ENCODE data around the gene ALDH1L2. TPM values are rescaled to one million over a fixed set of nuclear protein-coding genes. Genes with fewer than 3 reads are reported as not detected.

The ALDH1L2 gene
- total and polyA plus RNA-seq, 9 of the 15 experiments (the other 6 are each of a cell fraction or from before 2014, with no cell fraction given) = 1.1 to 9.9 (median 3.8) TPM

GRCh38 chr12:105107494-105108371 is 23.5 kb upstream of the ALDH1L2 start, which contains the start of gene WASHC4 (continued):
- TF ChIP-seq MNT (conservative IDR thresholded peaks at IDR 0.05) (peak; percentile 73 to 89), CBX2 (IDR thresholded peaks at IDR 0.05; ENCODE audit: insufficient read depth, low read length, poor library complexity, severe bottlenecking) (no peak), RBM15 (IDR thresholded peaks at IDR 0.05; ENCODE audit: insufficient read depth, low read length) (no peak), ETV5 (CRISPR knock-in tag; IDR thresholded peaks at IDR 0.05; ENCODE audit: low read depth) (peak; percentile 94), FOS (IDR thresholded peaks at IDR 0.05; ENCODE audit: extremely low read depth, insufficient read length) (no peak), JUN (IDR thresholded peaks at IDR 0.05; ENCODE audit: borderline replicate concordance, low read depth, low read length) (no peak; the same call in 1 of the 2 replicates), JUN (CRISPR knock-in tag; IDR thresholded peaks at IDR 0.05; ENCODE audit: borderline replicate concordance) (no peak), MEIS2 (IDR thresholded peaks at IDR 0.05; ENCODE audit: partially characterized antibody) (peak; percentile 28), HDAC2 (IDR thresholded peaks at IDR 0.05) (no peak), ZNF76 (CRISPR knock-in tag; IDR thresholded peaks at IDR 0.05; ENCODE audit: borderline replicate concordance) (0 out of 2 replicates have a peak, but pooled peaks have one; percentile 15), FOSL1 (tag; conservative IDR thresholded peaks at IDR 0.05) (0 out of 2 replicates have a peak, but pooled peaks have one; percentile 9), NR0B1 (IDR thresholded peaks at IDR 0.05; ENCODE audit: partially characterized antibody) (no peak), NFIC (IDR thresholded peaks at IDR 0.05) (peak; percentile 42; the same call in 1 of the 2 replicates), HMGN3 (IDR thresholded peaks at IDR 0.05; ENCODE audit: borderline replicate concordance, extremely low read depth, insufficient read length, low read depth, low read length) (peak; percentile 91), ZNF644 (tag; IDR thresholded peaks at IDR 0.05; ENCODE audit: low read depth) (no peak; the same call in 1 of the 2 replicates), YBX1 (IDR thresholded peaks at IDR 0.05) (no peak), MAFG (tag; conservative IDR thresholded peaks at IDR 0.05) (no peak), HNRNPUL1 (IDR thresholded peaks at IDR 0.05; ENCODE audit: low read length) (no peak), ZC3H4 (CRISPR knock-in tag; IDR thresholded peaks at IDR 0.05; ENCODE audit: borderline replicate concordance) (no peak), ZNF717 (CRISPR knock-in tag; IDR thresholded peaks at IDR 0.05) (no peak), TSC22D4 (tag; IDR thresholded peaks at IDR 0.05) (no peak), TAF1 (IDR thresholded peaks at IDR 0.05; ENCODE audit: control insufficient read depth, extremely low read depth, insufficient read depth, low read length, severe bottlenecking) (peak; percentile 93), SNRNP70 (optimal IDR thresholded peaks at IDR 0.05; ENCODE audit: low read depth, low read length) (no peak), TEAD4 (IDR thresholded peaks at IDR 0.05; ENCODE audit: low read length) (no peak), TEAD4 (CRISPR knock-in tag; IDR thresholded peaks at IDR 0.05; ENCODE audit: borderline replicate concordance) (no peak), OTX1 (CRISPR knock-in tag; IDR thresholded peaks at IDR 0.05) (peak; percentile 78; the same call in 1 of the 2 replicates), HOXB6 (CRISPR knock-in tag; IDR thresholded peaks at IDR 0.05; ENCODE audit: borderline replicate concordance) (no peak)

All from K562 (cell line).